Measurements from ENCODE around the gene SCGB2B2.

Gene SCGB2B2

DNA sequence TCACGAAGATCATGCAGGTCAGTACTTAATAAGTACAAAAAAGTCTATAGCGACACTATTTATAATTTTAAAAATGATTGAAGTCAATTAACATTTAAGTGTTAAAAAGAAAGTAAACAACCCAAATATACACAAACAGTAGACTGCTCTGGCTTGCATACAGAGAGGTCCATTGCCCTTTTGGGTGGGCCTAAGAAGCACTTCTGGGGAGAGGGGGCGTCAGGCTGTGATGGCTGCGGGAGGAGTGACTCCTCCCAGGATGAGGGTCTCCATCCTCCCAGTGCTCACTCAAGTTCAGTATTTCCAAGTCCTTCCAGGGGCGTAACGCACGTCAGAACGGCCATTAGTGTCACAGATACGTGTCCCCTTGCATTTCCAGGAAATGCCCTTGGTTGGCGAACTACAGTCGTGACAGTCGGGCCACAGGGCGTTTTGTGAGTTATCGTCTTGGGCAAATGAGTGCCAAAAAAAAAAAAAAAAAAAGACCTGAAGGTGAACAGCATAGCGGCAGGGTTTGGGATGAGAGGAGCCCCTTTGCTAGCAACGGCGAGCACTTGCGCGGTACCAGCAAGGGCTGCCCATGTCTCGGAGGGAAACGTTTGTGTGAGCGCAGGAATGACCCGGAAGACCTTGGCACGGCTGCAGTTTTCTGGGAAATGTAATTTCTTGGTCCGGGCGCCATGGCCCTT is at the start of gene SCGB2B2 (continued):
- TF ChIP-seq, protein P1, sequence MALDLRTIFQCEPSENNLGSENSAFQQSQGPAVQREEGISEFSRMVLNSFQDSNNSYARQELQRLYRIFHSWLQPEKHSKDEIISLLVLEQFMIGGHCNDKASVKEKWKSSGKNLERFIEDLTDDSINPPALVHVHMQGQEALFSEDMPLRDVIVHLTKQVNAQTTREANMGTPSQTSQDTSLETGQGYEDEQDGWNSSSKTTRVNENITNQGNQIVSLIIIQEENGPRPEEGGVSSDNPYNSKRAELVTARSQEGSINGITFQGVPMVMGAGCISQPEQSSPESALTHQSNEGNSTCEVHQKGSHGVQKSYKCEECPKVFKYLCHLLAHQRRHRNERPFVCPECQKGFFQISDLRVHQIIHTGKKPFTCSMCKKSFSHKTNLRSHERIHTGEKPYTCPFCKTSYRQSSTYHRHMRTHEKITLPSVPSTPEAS (tag by site-specific recombination; IDR thresholded peaks at IDR 0.05), result peak; percentile 83
- TF ChIP-seq SP2 (tag by site-specific recombination; IDR thresholded peaks at IDR 0.05) (no peak), ZNF266 (tag by site-specific recombination; IDR thresholded peaks at IDR 0.05; ENCODE audit: low read depth) (no peak), ZNF777 (tag by site-specific recombination; IDR thresholded peaks at IDR 0.05; ENCODE audit: borderline replicate concordance) (peak; percentile 98), HOXD13 (CRISPR knock-in tag; IDR thresholded peaks at IDR 0.05; ENCODE audit: borderline replicate concordance) (no peak), ZFHX2 (tag by site-specific recombination; conservative IDR thresholded peaks at IDR 0.05) (peak; percentile 22; the same call in 1 of the 2 replicates), ZBTB17 (tag by site-specific recombination; IDR thresholded peaks at IDR 0.05) (peak; percentile 94), OVOL3 (tag by site-specific recombination; IDR thresholded peaks at IDR 0.05) (peak; percentile 87), ZNF248 (tag by site-specific recombination; IDR thresholded peaks at IDR 0.05) (no peak), ZNF521 (tag by site-specific recombination; IDR thresholded peaks at IDR 0.05) (no peak), ZNF514 (tag by site-specific recombination; IDR thresholded peaks at IDR 0.05) (no peak), ZNF341 (tag by site-specific recombination; IDR thresholded peaks at IDR 0.05; ENCODE audit: low read depth) (peak; percentile 93), GLI4 (tag by site-specific recombination; IDR thresholded peaks at IDR 0.05) (peak; percentile 95), ZNF23 (tag by site-specific recombination; IDR thresholded peaks at IDR 0.05; ENCODE audit: borderline replicate concordance) (peak; percentile 54; the same call in 1 of the 2 replicates)
- TF ChIP-seq, protein P2, sequence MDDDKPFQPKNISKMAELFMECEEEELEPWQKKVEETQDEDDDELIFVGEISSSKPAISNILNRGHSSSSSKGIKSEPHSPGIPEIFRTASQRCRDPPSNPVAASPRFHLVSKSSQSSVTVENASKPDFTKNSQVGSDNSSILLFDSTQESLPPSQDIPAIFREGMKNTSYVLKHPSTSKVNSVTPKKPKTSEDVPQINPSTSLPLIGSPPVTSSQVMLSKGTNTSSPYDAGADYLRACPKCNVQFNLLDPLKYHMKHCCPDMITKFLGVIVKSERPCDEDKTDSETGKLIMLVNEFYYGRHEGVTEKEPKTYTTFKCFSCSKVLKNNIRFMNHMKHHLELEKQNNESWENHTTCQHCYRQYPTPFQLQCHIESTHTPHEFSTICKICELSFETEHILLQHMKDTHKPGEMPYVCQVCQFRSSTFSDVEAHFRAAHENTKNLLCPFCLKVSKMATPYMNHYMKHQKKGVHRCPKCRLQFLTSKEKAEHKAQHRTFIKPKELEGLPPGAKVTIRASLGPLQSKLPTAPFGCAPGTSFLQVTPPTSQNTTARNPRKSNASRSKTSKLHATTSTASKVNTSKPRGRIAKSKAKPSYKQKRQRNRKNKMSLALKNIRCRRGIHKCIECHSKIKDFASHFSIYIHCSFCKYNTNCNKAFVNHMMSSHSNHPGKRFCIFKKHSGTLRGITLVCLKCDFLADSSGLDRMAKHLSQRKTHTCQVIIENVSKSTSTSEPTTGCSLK (tag by site-specific recombination; IDR thresholded peaks at IDR 0.05), result no peak
- TF ChIP-seq, protein P3, sequence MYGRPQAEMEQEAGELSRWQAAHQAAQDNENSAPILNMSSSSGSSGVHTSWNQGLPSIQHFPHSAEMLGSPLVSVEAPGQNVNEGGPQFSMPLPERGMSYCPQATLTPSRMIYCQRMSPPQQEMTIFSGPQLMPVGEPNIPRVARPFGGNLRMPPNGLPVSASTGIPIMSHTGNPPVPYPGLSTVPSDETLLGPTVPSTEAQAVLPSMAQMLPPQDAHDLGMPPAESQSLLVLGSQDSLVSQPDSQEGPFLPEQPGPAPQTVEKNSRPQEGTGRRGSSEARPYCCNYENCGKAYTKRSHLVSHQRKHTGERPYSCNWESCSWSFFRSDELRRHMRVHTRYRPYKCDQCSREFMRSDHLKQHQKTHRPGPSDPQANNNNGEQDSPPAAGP (tag by site-specific recombination; IDR thresholded peaks at IDR 0.05), result peak; percentile 96
- TF ChIP-seq, protein P4, sequence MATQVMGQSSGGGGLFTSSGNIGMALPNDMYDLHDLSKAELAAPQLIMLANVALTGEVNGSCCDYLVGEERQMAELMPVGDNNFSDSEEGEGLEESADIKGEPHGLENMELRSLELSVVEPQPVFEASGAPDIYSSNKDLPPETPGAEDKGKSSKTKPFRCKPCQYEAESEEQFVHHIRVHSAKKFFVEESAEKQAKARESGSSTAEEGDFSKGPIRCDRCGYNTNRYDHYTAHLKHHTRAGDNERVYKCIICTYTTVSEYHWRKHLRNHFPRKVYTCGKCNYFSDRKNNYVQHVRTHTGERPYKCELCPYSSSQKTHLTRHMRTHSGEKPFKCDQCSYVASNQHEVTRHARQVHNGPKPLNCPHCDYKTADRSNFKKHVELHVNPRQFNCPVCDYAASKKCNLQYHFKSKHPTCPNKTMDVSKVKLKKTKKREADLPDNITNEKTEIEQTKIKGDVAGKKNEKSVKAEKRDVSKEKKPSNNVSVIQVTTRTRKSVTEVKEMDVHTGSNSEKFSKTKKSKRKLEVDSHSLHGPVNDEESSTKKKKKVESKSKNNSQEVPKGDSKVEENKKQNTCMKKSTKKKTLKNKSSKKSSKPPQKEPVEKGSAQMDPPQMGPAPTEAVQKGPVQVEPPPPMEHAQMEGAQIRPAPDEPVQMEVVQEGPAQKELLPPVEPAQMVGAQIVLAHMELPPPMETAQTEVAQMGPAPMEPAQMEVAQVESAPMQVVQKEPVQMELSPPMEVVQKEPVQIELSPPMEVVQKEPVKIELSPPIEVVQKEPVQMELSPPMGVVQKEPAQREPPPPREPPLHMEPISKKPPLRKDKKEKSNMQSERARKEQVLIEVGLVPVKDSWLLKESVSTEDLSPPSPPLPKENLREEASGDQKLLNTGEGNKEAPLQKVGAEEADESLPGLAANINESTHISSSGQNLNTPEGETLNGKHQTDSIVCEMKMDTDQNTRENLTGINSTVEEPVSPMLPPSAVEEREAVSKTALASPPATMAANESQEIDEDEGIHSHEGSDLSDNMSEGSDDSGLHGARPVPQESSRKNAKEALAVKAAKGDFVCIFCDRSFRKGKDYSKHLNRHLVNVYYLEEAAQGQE (tag by site-specific recombination; IDR thresholded peaks at IDR 0.05), result peak; percentile 81; the same call in 1 of the 2 replicates
- TF ChIP-seq, protein P5, sequence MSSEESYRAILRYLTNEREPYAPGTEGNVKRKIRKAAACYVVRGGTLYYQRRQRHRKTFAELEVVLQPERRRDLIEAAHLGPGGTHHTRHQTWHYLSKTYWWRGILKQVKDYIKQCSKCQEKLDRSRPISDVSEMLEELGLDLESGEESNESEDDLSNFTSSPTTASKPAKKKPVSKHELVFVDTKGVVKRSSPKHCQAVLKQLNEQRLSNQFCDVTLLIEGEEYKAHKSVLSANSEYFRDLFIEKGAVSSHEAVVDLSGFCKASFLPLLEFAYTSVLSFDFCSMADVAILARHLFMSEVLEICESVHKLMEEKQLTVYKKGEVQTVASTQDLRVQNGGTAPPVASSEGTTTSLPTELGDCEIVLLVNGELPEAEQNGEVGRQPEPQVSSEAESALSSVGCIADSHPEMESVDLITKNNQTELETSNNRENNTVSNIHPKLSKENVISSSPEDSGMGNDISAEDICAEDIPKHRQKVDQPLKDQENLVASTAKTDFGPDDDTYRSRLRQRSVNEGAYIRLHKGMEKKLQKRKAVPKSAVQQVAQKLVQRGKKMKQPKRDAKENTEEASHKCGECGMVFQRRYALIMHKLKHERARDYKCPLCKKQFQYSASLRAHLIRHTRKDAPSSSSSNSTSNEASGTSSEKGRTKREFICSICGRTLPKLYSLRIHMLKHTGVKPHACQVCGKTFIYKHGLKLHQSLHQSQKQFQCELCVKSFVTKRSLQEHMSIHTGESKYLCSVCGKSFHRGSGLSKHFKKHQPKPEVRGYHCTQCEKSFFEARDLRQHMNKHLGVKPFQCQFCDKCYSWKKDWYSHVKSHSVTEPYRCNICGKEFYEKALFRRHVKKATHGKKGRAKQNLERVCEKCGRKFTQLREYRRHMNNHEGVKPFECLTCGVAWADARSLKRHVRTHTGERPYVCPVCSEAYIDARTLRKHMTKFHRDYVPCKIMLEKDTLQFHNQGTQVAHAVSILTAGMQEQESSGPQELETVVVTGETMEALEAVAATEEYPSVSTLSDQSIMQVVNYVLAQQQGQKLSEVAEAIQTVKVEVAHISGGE (tag by site-specific recombination; conservative IDR thresholded peaks at IDR 0.05; ENCODE audit: low read depth), result peak; percentile 100
- TF ChIP-seq, protein P6, sequence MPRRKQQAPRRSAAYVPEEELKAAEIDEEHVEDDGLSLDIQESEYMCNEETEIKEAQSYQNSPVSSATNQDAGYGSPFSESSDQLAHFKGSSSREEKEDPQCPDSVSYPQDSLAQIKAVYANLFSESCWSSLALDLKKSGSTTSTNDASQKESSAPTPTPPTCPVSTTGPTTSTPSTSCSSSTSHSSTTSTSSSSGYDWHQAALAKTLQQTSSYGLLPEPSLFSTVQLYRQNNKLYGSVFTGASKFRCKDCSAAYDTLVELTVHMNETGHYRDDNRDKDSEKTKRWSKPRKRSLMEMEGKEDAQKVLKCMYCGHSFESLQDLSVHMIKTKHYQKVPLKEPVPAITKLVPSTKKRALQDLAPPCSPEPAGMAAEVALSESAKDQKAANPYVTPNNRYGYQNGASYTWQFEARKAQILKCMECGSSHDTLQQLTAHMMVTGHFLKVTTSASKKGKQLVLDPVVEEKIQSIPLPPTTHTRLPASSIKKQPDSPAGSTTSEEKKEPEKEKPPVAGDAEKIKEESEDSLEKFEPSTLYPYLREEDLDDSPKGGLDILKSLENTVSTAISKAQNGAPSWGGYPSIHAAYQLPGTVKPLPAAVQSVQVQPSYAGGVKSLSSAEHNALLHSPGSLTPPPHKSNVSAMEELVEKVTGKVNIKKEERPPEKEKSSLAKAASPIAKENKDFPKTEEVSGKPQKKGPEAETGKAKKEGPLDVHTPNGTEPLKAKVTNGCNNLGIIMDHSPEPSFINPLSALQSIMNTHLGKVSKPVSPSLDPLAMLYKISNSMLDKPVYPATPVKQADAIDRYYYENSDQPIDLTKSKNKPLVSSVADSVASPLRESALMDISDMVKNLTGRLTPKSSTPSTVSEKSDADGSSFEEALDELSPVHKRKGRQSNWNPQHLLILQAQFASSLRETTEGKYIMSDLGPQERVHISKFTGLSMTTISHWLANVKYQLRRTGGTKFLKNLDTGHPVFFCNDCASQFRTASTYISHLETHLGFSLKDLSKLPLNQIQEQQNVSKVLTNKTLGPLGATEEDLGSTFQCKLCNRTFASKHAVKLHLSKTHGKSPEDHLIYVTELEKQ (tag by site-specific recombination; IDR thresholded peaks at IDR 0.05; ENCODE audit: borderline replicate concordance), result no peak
- TF ChIP-seq, protein P7, sequence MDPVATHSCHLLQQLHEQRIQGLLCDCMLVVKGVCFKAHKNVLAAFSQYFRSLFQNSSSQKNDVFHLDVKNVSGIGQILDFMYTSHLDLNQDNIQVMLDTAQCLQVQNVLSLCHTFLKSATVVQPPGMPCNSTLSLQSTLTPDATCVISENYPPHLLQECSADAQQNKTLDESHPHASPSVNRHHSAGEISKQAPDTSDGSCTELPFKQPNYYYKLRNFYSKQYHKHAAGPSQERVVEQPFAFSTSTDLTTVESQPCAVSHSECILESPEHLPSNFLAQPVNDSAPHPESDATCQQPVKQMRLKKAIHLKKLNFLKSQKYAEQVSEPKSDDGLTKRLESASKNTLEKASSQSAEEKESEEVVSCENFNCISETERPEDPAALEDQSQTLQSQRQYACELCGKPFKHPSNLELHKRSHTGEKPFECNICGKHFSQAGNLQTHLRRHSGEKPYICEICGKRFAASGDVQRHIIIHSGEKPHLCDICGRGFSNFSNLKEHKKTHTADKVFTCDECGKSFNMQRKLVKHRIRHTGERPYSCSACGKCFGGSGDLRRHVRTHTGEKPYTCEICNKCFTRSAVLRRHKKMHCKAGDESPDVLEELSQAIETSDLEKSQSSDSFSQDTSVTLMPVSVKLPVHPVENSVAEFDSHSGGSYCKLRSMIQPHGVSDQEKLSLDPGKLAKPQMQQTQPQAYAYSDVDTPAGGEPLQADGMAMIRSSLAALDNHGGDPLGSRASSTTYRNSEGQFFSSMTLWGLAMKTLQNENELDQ (tag by site-specific recombination; IDR thresholded peaks at IDR 0.05; ENCODE audit: low read depth), result no peak

All from HEK293 (cell line).